B cell (primary cell): Measurements from ENCODE around the gene PIN4.

Experiments used
- CTCF ChIP-seq: fragments of 200-600 bp; IDR thresholded peaks from one replicate; pipeline ENCODE4 v1.8.0; 2022; ENCODE audit warnings: antibody characterized with exemption, mild to moderate bottlenecking
- EZH2 ChIP-seq: IDR thresholded peaks from 2 replicates; pipeline ENCODE4 v1.6.1; 2012; ENCODE audit warnings: borderline replicate concordance, low read depth, mild to moderate bottlenecking, moderate library complexity, low read length; ENCODE audit not compliant: insufficient read depth, poor library complexity, severe bottlenecking

GRCh38 chrX:72238721-72239475, 57.3 kb downstream of the PIN4 start, which contains the start of gene ERCC6L:
- TF ChIP-seq CTCF (no peak), EZH2 (no peak)
